Heart left ventricle (tissue), 16 donors: ENCODE measurements around the gene PRICKLE2. TPM values are rescaled to one million over a fixed set of nuclear protein-coding genes. Genes with fewer than 3 reads are reported as not detected.

Source experiments
- ATAC-seq, 4 donors: fragments of 200-7000 bp; cut with Tn5 transposase; one replicate each; pipeline ENCODE4 v1.9.1; 2020 to 2022; ENCODE audit warnings: moderate library complexity in 4 of 4, mild to moderate bottlenecking in 3 of 4, moderate number of reproducible peaks in 1 of 4
- DNase-seq, 5 donors: peaks; one replicate each; pipeline ENCODE4 v3.0.0-alpha.2; 2020
- H3K27ac ChIP-seq, 12 donors: fragments of 200-600 bp; sonication (generic) in 4 of 12; one replicate each; pipeline versions ENCODE4 v1.5.0 to v1.8.0; 2016 to 2022; ENCODE audit warnings: mild to moderate bottlenecking in 2 of 12
- H3K27me3 ChIP-seq, 9 donors: fragments of 200-600 bp; sonication (generic) in 2 of 9; one replicate each; pipeline versions ENCODE4 v1.5.1 to v1.8.0; 2016 to 2022; ENCODE audit warnings: mild to moderate bottlenecking in 3 of 9
- H3K36me3 ChIP-seq, 9 donors: fragments of 200-600 bp; sonication (generic) in 2 of 9; one replicate each; pipeline versions ENCODE4 v1.5.0 to v1.8.0; 2018 to 2022; ENCODE audit warnings: mild to moderate bottlenecking in 2 of 9
- H3K4me1 ChIP-seq, 12 donors: fragments of 200-600 bp; sonication (generic) in 4 of 12; one replicate each; pipeline versions ENCODE4 v1.5.0 to v1.8.0; 2016 to 2022; ENCODE audit warnings: mild to moderate bottlenecking in 3 of 12
- H3K4me3 ChIP-seq, 12 donors: fragments of 200-600 bp; sonication (generic) in 4 of 12; one replicate each; pipeline versions ENCODE4 v1.5.0 to v1.8.0; 2017 to 2022; ENCODE audit warnings: mild to moderate bottlenecking in 9 of 12, moderate library complexity in 4 of 12
- H3K9me3 ChIP-seq, 12 donors: fragments of 200-600 bp; sonication (generic) in 4 of 12; one replicate each; pipeline versions ENCODE4 v1.5.0 to v1.8.0; 2016 to 2022; ENCODE audit warnings: mild to moderate bottlenecking in 1 of 12
- POLR2A ChIP-seq, 2 donors: fragments of 450-650 bp; IDR thresholded peaks; one replicate each; pipeline ENCODE4 v1.6.1; 2017; ENCODE audit warnings: antibody characterized with exemption in 2 of 2, mild to moderate bottlenecking in 2 of 2, moderate library complexity in 2 of 2
- WGBS, 4 donors: extraction: QIAGEN DNeasy Blood & Tissue Kit in 2 of 4; methylation state at CpG; one replicate each; pipeline versions ENCODE4 v1.1.5 to v1.1.7; 2013 to 2018; 5-methylcytosine and 5-hydroxymethylcytosine counted together
- intact Hi-C, 10 donors: fragments of 100-400 bp; cut with DNase I; formaldehyde crosslinking; loops; one replicate each; pipeline versions ENCODE4 v1.11.1 to v1.14.2; 2022
- polyA plus RNA-seq, 2 donors: library from polyadenylated mRNA; stranded (reverse); fragments of 200-250 nt; gene quantifications; one replicate each; pipeline ENCODE4 v1.2.3, GENCODE V29; 2013
- total RNA-seq, 9 donors: library from RNA; depleted of rRNA in 2 of 9; stranded (reverse); fragments of >200 nt in 2 of 9; fragmentation: NEBNext Ultra II Directional in 3 of 9; extraction: Animal tissue kit (Norgen Biotek cat#: 25700) in 3 of 9; gene quantifications; one replicate each; pipeline versions ENCODE4 v1.1.0 to v1.2.4, GENCODE V29; 2016 to 2023
- TF ChIP-seq, protein P1 (sequence below), 12 donors: fragments of 200-600 bp; sonication (generic) in 4 of 12; IDR thresholded peaks; one replicate each; pipeline versions ENCODE4 v1.5.0 to v1.8.0; 2018 to 2022; ENCODE audit warnings: antibody characterized with exemption in 12 of 12, mild to moderate bottlenecking in 5 of 12
- donor health status: ischemic (EF 13 %, LVEDD 7.1; RV severe dilation, severe dysfunction).
- donor health status: healthy with polysubstance abuse.
- donor health status: DM: no; HTN: yes; CAD: no.
- donor health status: DM: no; HTN: no; CAD: no.
- donor health status: ischemic (EF 25% LVEDD 6.9; RV normal size, moderate dysfunction).
- donor health status: ischemic (EF 25% LVEDD 5.7; RV mildly dilated, moderate dysfunction).
- donor health status: healthy.
- donor health status: DM: yes; HTN: yes; CAD: no.
- donor health status: ischemic (EF 35%, LVEDD 5.7; RV mildly dilated, moderate dysfunction).
- donor health status: nonischemic (EF 11% LVEDD 7.7; RV severe dilation, severe dysfunction).
- donor health status: DM: yes; HTN: yes; CAD: no.
- donor health status: PGD.
- donor health status: ischemic (EF 29% LVEDD 5.4; RV normal size, mild dysfunction).
- donor health status: nonischemic (EF 23%, LVEDD 6.1; RV moderate dilation, normal function).

Gene PRICKLE2
- total and polyA plus RNA-seq, 11 donors: 1.5 to 15.2 (median 7.3) TPM

DNA sequence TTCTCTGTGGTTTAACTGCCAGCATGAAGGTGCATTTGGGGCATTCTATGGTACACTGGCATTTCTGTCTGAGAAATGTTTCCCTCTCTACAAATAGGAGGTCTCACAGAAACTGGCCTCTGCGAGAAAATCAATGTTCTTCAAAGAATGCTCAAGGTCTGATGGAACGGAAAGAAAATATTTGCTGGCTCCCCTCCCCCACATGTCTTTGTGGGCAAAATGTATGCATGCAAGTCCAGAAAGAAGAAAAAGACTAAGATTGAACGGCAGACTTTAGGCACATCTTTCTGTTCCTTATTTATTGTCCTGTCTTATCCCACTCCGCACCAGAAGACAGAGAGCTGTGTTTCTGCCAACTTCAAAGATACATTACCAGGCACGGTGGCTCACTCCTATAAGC, 118.1 kb downstream of the PRICKLE2 start:
- WGBS, 4 donors: 85 to 90% (median 87%) methylated on average over 5 of the region's 5 CpGs
- H3K4me1 ChIP-seq: peaks cover 0 to 6% (median 0%) of the 10 kb centered on the region in 12 donors
- intact Hi-C loops: no loop called here

DNA sequence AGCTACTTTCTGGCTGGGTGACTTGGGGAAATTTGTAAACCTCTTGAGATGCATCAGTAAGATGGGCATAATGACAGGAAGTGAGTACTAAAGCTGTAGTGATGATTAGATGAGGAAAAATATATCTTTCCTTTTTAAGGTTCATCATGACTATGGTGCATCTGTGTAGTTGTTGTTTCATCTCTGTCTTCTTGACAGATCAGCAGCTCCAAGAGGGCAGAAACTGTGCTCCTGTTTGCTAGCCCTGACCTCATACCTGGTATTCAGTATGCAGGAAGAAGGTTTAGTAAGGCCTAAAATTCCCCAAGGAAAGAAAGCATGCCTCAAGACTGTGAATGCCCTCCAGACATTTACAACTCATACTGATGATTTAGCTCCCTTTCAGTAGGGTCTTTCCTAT, 119.5 kb downstream of the PRICKLE2 start:
- peaks cover 0 to 9% (median 0%) of the 10 kb centered on the region in 9 donors for H3K36me3 ChIP-seq
- no peaks in the 10 kb centered on the region for H3K27me3 ChIP-seq
- TF ChIP-seq, protein P1, sequence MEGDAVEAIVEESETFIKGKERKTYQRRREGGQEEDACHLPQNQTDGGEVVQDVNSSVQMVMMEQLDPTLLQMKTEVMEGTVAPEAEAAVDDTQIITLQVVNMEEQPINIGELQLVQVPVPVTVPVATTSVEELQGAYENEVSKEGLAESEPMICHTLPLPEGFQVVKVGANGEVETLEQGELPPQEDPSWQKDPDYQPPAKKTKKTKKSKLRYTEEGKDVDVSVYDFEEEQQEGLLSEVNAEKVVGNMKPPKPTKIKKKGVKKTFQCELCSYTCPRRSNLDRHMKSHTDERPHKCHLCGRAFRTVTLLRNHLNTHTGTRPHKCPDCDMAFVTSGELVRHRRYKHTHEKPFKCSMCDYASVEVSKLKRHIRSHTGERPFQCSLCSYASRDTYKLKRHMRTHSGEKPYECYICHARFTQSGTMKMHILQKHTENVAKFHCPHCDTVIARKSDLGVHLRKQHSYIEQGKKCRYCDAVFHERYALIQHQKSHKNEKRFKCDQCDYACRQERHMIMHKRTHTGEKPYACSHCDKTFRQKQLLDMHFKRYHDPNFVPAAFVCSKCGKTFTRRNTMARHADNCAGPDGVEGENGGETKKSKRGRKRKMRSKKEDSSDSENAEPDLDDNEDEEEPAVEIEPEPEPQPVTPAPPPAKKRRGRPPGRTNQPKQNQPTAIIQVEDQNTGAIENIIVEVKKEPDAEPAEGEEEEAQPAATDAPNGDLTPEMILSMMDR (IDR thresholded peaks at IDR 0.05): no peak
- no peak for TF ChIP-seq POLR2A (IDR thresholded peaks at IDR 0.05)
- DNase-seq (no peak), ATAC-seq (no peak)
- H3K9me3 ChIP-seq: no peaks in the 10 kb centered on the region
- H3K4me3 ChIP-seq: no peak overlapping the region
- H3K27ac ChIP-seq: no peak overlapping the region
- peaks cover 0 to 6% (median 0%) of the 10 kb centered on the region in 12 donors for H3K4me1 ChIP-seq
- intact Hi-C loops: no loop called here

More for the DNA sequence above, 118.1 kb downstream of the PRICKLE2 start:
- no peaks in the 10 kb centered on the region for H3K9me3 ChIP-seq
- ATAC-seq: no peak
- H3K4me3 ChIP-seq: no peak overlapping the region
- H3K27me3 ChIP-seq: no peaks in the 10 kb centered on the region
- no peak for DNase-seq
- no peak overlapping the region for H3K27ac ChIP-seq
- no peak for TF ChIP-seq POLR2A (IDR thresholded peaks at IDR 0.05)
- TF ChIP-seq, protein P1 (IDR thresholded peaks at IDR 0.05): no peak
- H3K36me3 ChIP-seq: peaks cover 0 to 13% (median 0%) of the 10 kb centered on the region in 9 donors

DNA sequence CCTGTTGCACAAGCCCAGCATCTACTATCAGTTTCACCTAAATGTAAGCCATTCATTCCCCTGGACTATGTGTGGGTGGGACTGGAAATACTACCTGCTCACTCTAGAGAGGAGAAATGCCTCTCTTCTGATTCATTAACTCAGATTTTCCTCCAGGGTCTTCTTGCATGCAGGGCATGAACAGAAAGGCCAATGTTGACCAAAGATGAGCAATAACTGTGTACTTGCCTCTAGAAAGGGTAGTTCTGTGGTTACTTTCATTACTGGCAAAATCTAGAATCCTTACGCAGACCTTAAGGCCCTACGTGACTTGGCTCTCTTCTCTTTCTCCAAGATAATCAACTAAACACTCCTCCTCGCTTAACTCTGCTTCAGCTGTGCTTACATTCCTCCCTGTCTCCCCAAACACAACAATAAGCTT, 120.6 kb downstream of the PRICKLE2 start:
- ATAC-seq: no peak
- no peaks in the 10 kb centered on the region for H3K27me3 ChIP-seq
- no peak overlapping the region for H3K4me3 ChIP-seq
- DNase-seq: no peak
- intact Hi-C loops: no loop called here
- H3K9me3 ChIP-seq: no peaks in the 10 kb centered on the region
- H3K27ac ChIP-seq: no peak overlapping the region
- H3K36me3 ChIP-seq: peaks cover 0 to 12% (median under 1%) of the 10 kb centered on the region in 9 donors
- 88 to 92% (median 88%) methylated on average over 3 of the region's 3 CpGs for WGBS, 4 donors
- peaks cover 0 to 6% (median 0%) of the 10 kb centered on the region in 12 donors for H3K4me1 ChIP-seq
- TF ChIP-seq, protein P1 (IDR thresholded peaks at IDR 0.05): no peak
- TF ChIP-seq POLR2A (IDR thresholded peaks at IDR 0.05): no peak

DNA sequence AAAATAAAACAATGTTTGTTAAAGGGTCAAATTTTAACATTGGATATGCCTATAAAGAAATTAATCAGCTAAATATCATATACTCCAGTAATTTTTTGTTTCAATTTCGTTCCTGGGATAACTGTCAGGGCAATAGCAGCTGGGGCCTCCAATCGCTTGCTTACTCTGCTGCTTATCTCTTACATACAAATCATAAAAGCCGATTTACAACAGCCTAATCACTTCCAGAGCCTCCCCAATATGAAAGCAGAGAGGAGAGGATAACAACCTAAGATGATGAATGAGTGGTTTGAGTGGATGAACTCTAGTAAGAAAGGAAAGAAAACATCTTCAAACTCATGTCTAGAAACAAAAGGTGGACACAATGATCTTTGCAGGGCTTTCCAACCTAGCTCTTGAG, 121.3 kb downstream of the PRICKLE2 start:
- H3K36me3 ChIP-seq: peaks cover 0 to 19% (median 7%) of the 10 kb centered on the region in 9 donors
- ATAC-seq (no peak), DNase-seq (no peak)
- intact Hi-C loops: no loop called here
- no peaks in the 10 kb centered on the region for H3K27me3 ChIP-seq
- H3K4me3 ChIP-seq: no peak overlapping the region
- no peaks in the 10 kb centered on the region for H3K4me1 ChIP-seq
- no peak overlapping the region for H3K27ac ChIP-seq
- 77 to 79% (median 78%) methylated on average over 3 of the region's 3 CpGs for WGBS, 4 donors
- TF ChIP-seq, protein P1 (IDR thresholded peaks at IDR 0.05): no peak
- TF ChIP-seq POLR2A (IDR thresholded peaks at IDR 0.05): no peak
- H3K9me3 ChIP-seq: no peaks in the 10 kb centered on the region
